MM.1S (cell line): ENCODE measurements around the gene MEPE.

ENCODE experiments used
- CTCF ChIP-seq: fragments of 300-600 bp; sonication (generic); IDR thresholded peaks from 2 replicates; pipeline ENCODE4 v1.5.1; 2016; ENCODE audit warnings: antibody characterized with exemption, low read length, mixed read lengths
- EZH2 ChIP-seq: fragments of 300-600 bp; sonication (generic); optimal IDR thresholded peaks from 2 replicates; pipeline ENCODE3; 2017; ENCODE audit warnings: low read depth, mild to moderate bottlenecking, antibody characterized with exemption, low read length, mixed read lengths
- EZH2phosphoT487 ChIP-seq: fragments of 300-600 bp; sonication (generic); IDR thresholded peaks from 2 replicates; pipeline ENCODE4 v1.6.1; 2018; ENCODE audit warnings: antibody characterized with exemption, low read length

- TF ChIP-seq EZH2phosphoT487: no peak
- TF ChIP-seq CTCF: no peak
- TF ChIP-seq EZH2: no peak
Measured at GRCh38 chr4:87806520-87806919, 26.2 kb upstream of the MEPE start.
